ENCODE results near the gene BRWD1.
A peak's percentile ranks its signal among the peaks of the same experiment; 100 is the strongest.

BRWD1 gene

GRCh38 chr21:39341249-39341923 is 28.0 kb upstream of the BRWD1 start:
- ATAC-seq, result no peak
- TF ChIP-seq POU6F1 (CRISPR knock-in tag; IDR thresholded peaks at IDR 0.05; ENCODE audit: borderline replicate concordance, low read depth) (no peak), CSDC2 (CRISPR knock-in tag; IDR thresholded peaks at IDR 0.05) (no peak), PATZ1 (CRISPR knock-in tag; IDR thresholded peaks at IDR 0.05; ENCODE audit: borderline replicate concordance) (no peak), ZFP30 (CRISPR knock-in tag; IDR thresholded peaks at IDR 0.05) (no peak)
- TF ChIP-seq, protein P1, sequence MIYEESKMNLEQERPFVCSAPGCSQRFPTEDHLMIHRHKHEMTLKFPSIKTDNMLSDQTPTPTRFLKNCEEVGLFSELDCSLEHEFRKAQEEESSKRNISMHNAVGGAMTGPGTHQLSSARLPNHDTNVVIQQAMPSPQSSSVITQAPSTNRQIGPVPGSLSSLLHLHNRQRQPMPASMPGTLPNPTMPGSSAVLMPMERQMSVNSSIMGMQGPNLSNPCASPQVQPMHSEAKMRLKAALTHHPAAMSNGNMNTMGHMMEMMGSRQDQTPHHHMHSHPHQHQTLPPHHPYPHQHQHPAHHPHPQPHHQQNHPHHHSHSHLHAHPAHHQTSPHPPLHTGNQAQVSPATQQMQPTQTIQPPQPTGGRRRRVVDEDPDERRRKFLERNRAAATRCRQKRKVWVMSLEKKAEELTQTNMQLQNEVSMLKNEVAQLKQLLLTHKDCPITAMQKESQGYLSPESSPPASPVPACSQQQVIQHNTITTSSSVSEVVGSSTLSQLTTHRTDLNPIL (CRISPR knock-in tag; IDR thresholded peaks at IDR 0.05; ENCODE audit: low read depth), result peak; percentile 37; the same call in 1 of the 2 replicates

DNA sequence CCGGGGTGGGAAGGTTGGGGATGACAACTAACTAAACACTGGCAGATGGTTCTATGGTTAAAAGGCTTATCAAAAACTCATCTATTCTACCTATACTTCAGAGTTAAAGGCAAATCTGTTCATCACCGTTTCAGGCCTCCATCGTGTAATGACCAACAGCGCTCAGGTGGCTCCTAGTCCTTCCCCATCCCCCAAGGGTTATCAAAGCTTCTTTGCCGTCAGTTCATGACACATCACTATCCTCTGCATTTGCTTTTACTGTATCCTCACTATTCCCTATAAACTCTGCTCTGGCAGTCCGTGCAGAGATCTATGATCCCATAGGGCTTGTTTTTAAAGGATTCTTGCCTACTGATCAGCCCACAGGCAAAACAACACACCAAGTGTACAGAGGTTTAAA is 27.3 kb upstream of the BRWD1 start:
- ATAC-seq, result peak; percentile 27

More for the DNA sequence above, 27.3 kb upstream of the BRWD1 start:
- TF ChIP-seq TCF4 (CRISPR knock-in tag; IDR thresholded peaks at IDR 0.05; ENCODE audit: borderline replicate concordance) (no peak), SNAI2 (CRISPR knock-in tag; IDR thresholded peaks at IDR 0.05) (no peak), BACH2 (CRISPR knock-in tag; IDR thresholded peaks at IDR 0.05; ENCODE audit: borderline replicate concordance) (no peak), POU6F1 (CRISPR knock-in tag; IDR thresholded peaks at IDR 0.05; ENCODE audit: borderline replicate concordance, low read depth) (no peak), OSR1 (CRISPR knock-in tag; IDR thresholded peaks at IDR 0.05) (no peak), ISL1 (CRISPR knock-in tag; IDR thresholded peaks at IDR 0.05) (no peak), TOX (CRISPR knock-in tag; IDR thresholded peaks at IDR 0.05; ENCODE audit: borderline replicate concordance) (no peak), RARB (CRISPR knock-in tag; IDR thresholded peaks at IDR 0.05) (no peak), PPARA (CRISPR knock-in tag; IDR thresholded peaks at IDR 0.05; ENCODE audit: borderline replicate concordance) (no peak), PATZ1 (CRISPR knock-in tag; IDR thresholded peaks at IDR 0.05; ENCODE audit: borderline replicate concordance) (no peak), TSHZ2 (CRISPR knock-in tag; IDR thresholded peaks at IDR 0.05) (no peak), ZNF565 (CRISPR knock-in tag; conservative IDR thresholded peaks at IDR 0.05; ENCODE audit: low read depth) (no peak)
- TF ChIP-seq, protein P2, sequence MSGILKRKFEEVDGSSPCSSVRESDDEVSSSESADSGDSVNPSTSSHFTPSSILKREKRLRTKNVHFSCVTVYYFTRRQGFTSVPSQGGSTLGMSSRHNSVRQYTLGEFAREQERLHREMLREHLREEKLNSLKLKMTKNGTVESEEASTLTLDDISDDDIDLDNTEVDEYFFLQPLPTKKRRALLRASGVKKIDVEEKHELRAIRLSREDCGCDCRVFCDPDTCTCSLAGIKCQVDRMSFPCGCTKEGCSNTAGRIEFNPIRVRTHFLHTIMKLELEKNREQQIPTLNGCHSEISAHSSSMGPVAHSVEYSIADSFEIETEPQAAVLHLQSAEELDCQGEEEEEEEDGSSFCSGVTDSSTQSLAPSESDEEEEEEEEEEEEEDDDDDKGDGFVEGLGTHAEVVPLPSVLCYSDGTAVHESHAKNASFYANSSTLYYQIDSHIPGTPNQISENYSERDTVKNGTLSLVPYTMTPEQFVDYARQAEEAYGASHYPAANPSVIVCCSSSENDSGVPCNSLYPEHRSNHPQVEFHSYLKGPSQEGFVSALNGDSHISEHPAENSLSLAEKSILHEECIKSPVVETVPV (CRISPR knock-in tag; IDR thresholded peaks at IDR 0.05), result no peak

Data from SK-N-SH treated with all-trans-retinoic acid at 6 μM for 48 hours (cell line).